H54 (cell line): ENCODE measurements around the gene UBE2M.
"Not testable (repeated sequence)": the region's sequence is repeated elsewhere in the genome, so short reads cannot be mapped to it uniquely, and the experiment has no call there.

ENCODE experiments used
- DNase-seq: peaks from one replicate; pipeline ENCODE4 v3.0.0; 2011; ENCODE audit warnings: low spot score, mixed read lengths; ENCODE audit not compliant: insufficient read length
- FAIRE-seq: peaks from 3 replicates; lab custom pipeline; 2011; peaks lifted over from hg19 to GRCh38; lab: Jason Lieb, UNC
- POLR2A ChIP-seq: IDR thresholded peaks from 2 replicates; pipeline ENCODE4 v1.6.1; 2011; ENCODE audit warnings: low read depth, mild to moderate bottlenecking, low read length

The UBE2M gene

DNA sequence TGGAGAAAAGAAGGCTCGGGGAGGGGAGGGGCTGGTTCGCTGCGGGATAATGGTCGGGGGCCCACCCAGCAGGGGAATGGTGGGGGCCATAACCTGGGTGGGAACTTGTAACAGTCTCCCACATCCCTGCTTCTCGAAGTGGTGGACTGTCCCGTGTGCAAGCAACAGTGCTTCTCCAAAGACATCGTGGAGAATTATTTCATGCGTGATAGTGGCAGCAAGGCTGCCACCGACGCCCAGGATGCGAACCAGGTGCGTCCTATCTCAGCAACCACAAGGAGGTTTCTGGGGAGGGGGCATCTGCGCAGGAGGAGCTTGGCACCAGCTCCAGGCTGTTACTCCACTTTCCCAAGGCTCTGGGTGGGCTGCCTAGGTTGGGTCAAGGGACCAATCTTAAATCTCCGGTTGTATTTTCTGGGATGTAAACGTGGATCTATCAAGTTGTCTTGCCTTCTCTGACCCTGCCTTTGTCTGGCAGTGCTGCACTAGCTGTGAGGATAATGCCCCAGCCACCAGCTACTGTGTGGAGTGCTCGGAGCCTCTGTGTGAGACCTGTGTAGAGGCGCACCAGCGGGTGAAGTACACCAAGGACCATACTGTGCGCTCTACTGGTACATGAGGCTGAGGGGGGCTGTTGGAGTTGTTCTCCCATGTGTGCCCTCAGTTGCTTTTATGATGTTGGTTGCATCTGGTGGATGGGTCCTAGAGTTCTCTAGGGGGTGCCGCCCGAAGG, 13.0 kb downstream of the UBE2M start:
- TF ChIP-seq POLR2A: no peak
- DNase-seq: no peak
- FAIRE-seq: no peak

DNA sequence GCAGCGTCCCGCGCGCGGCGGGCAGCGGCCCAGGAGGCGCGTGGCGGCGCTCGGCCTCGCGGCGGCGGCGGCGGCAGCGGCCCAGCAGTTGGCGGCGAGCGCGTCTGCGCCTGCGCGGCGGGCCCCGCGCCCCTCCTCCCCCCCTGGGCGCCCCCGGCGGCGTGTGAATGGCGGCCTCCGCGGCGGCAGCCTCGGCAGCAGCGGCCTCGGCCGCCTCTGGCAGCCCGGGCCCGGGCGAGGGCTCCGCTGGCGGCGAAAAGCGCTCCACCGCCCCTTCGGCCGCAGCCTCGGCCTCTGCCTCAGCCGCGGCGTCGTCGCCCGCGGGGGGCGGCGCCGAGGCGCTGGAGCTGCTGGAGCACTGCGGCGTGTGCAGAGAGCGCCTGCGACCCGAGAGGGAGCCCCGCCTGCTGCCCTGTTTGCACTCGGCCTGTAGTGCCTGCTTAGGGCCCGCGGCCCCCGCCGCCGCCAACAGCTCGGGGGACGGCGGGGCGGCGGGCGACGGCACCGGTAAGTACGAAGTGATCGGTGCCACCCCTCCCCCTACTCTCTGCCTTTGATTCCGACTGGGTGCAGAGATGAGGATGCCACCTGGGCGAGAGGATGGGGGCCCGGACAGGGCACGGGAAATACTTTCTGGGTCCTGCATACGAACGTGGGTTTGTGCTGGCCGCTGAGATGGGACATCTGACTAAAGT, 13.7 kb downstream of the UBE2M start:
- FAIRE-seq: no peak
- TF ChIP-seq POLR2A: no peak
- DNase-seq: no peak

DNA sequence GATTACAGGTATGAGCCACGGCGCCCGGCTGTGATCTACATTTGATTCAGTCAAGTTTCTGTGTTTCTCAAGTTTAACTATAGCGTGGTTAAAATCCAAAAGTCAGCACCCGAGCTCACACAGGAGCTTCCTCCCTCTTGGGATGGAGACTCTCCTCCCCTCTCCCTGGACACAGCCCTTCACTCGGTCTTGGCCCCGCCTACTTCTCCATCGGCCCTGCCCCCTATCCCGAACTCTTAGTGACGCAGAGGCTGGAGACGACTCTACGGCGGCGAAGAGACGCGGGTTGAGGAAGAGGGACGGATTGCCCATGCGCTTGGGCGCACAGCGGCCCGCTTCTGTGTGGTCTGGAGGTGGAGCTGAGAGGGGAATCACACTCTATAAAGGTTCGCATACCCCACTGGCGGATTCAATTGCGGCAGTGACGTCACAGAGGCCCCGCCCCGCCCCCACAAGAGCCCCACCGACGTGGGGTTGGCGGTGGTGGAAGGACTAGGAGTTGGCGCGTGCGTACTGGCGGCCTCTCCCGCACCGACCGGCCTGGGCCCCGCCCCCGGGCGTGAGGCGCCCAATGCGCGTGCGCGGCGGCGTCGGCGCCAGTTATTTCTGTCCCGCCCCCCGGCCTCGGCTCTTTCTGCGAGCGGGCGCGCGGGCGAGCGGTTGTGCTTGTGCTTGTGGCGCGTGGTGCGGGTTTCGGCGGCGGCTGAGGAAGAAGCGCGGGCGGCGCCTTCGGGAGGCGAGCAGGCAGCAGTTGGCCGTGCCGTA, 14.4 kb downstream of the UBE2M start, which contains the start of gene TRIM28:
TRIM28 (plus strand) TSS at position 239 of the 765 bp plus-strand sequence. CDS start 694 bp downstream, outside the sequence.
- peak; percentile 99 for TF ChIP-seq POLR2A
- DNase-seq (peak; percentile 100), FAIRE-seq (no peak)

DNA sequence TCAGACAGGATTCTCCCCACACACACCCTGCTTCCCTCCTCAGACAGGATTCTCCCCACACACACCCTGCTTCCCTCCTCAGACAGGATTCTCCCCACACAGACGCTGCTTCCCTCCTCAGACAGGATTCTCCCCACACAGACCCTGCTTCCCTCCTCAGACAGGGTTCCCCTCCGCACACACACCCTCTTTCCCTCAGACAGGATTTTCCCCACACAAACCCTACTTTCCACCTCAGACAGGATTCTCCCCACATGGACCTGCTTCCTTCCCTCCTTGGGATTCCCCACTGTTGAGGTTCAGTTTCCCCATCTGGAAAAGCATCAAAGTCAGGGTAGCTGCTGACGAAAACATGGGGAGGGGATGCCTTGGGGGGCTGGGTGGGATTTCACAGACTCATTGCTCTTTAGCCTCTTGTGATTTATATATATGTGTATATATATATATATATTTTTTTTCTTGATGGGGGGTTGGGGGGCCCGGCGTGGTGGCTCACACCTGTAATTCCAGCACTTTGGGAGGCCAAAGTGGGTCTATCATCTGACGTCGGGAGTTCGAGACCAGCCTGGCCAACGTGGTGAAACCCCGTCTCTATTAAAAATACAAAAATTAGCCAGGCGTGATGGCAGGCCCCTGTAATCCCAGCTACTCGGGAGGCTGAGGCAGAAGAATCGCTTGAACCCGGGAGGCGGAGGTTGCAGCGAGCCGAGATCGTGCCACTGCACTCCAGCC, 15.6 kb downstream of the UBE2M start:
- not testable (repeated sequence) for FAIRE-seq, DNase-seq

DNA sequence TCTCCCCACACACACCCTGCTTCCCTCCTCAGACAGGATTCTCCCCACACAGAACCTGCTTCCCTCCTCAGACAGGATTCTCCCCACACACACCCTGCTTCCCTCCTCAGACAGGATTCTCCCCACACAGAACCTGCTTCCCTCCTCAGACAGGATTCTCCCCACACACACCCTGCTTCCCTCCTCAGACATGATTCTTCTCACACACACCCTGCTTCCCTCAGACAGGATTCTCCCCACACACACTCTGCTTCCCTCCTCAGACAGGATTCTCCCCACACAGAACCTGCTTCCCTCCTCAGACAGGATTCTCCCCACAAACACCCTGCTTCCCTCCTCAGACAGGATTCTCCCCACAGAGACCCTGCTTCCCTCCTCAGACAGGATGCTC, 19.2 kb downstream of the UBE2M start:
- FAIRE-seq, DNase-seq: not testable (repeated sequence)

DNA sequence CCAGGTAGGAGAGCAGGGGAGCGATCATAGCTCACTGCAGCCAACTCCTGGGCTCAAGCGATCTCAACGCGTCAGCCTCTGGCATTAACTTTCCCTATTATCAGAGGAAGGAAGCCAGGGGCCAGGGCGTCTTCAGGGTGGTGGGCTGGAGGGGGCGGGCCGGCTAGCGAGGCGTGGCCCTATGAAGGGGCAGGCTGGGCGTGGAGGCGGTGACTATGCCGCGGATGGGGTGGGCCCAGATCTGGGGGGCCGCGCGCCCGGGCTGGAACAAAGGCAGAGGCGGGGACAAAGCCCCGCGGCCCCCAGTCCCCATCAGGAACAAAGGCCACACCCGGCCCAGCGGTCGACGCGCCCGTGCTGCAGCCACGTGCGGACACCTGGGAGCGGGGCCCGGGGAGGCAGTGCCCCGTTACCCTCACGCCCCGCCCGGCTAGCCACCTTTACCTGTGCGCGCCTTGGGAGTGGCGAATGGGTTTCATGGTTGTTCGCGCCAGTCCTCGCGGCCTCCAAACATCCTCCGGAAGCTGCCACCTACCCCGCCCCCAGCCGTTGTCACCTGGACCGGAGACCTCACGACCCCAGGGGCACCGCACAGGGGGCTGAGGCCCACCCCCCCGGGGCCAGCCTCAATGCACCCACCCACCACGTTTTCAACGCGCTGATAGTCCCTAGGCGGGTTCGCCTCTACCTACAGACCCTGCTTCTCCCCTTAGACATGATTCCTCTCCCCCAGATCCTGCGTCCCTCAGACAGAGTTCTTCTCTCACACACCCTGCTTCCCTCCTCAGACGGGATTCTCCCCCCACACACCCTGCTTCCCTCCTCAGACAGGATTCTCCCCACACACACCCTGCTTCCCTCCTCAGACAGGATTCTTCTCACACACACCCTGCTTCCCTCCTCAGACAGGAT, 19.9 kb downstream of the UBE2M start:
- no peak for DNase-seq
- TF ChIP-seq POLR2A: no peak
- FAIRE-seq: no peak

DNA sequence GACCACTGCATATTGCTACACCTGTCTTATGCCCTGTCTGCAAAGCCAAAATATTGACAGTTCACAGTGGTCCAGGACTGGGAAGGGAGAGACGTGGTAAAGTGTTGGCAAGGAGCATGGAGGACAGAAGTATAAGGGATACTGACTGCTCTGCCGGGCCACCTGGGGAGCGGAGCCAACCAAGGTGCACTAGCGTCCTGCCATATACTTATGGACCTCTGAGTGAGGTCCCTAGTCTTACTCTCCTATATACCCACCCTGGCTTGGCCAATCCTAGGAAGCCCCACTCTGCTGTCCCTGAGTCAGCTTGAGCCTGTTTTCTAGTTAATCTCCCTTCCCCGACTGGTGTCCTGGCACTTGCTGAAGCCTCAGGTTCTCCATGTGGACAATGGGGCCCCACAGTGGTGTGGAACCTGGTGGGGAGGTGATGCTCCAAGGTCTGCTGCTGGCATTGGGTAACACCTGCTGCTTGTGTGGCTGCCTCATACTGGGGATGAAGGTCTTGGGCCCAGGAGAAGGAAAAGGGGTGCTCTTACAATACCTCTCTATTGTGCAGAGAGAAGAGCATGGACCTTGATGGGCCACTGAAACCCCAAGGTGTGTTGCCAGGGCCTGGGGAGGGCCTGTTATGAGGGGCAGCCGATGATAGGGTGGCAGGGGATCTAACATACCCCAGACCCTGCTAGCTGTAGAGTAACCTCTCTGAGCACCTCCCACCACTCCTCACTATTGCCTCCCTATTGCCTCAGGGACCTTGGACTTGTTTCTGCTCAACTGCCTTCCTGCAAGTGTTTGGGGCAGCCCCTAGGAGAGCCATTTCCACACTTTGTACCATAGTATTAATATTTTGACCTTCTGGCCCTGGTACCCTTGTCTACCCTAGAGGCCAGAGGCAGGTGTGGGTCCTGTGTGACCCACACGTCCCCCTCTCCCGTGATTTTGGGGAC, 21.3 kb downstream of the UBE2M start:
- DNase-seq (no peak), FAIRE-seq (no peak)
- no peak for TF ChIP-seq POLR2A

DNA sequence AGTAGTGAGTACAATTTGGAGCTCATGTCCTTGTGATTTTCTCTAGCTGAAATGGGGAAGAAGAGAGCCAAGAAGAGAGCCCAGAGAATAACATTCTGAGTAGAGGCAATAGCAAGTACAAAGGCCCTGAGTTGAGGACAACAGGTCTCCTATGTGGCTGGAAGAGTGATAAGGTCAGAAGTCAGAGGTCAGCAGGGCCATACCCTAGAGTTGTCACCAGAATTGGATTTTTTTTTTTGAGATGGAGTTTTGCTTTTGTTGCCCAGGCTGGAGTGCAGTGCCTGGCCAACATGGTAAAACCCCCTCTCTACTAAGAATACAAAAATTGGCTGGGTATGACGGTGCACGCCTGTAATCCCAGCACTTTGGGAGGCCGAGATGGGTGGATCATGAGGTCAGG, 22.6 kb downstream of the UBE2M start:
- DNase-seq (no peak), FAIRE-seq (no peak)
- no peak for TF ChIP-seq POLR2A

DNA sequence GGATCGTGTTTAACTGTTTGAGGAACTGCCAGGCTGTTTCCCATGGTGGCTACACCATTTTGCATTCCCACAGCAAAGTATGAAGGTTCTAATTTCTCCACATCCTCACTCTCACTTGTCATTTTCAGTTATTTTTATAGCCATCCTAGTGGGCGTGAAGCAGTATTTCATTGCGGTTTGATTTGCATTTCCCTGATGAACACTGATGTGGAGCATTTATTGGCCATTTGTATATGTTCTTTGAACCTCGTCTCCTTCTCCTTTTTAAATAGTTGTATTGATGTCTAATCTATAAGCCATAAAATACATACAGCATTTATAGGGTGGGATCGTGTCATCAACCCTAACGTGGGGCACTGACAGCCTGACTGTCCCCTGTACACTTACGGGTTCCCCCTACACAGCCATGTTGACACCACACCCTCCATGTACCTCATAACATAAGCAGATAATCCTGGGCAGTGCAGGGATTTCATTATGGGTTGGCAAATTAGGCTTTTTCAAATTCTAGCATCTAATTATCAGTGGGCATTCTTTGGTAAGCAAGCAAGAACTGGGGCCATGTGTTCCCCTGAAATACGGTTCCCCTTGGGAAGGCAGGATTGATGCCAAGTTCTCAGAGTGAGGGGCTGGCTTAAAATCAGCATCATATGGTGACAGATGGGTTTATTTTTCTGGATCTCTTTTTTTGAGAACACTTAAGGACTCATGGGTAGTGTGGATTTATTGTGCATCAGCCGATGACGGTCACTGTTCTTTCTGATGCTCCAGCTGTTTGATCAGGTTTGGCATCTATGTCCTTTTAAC, 27.2 kb downstream of the UBE2M start:
- FAIRE-seq: no peak

DNA sequence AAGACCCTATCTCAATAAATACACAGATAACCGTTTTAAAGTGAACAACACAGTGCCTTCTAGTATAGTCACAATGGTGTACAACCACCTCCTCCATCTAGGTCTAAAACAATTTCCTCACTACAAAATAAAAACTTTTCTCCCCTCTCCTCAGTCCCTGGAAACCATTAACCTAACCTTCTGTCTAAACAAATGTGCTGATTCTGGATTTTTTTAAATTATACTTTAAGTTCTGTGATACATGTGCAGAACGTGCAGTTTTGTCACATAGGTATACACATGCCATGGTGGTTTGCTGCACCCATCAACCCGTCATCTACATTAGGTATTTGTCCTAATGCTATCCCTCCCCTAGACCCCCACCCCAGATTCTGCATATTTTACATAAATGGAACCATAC, 29.0 kb downstream of the UBE2M start:
- no peak for TF ChIP-seq POLR2A
- no peak for FAIRE-seq
- DNase-seq: no peak

More for the DNA sequence above, 27.2 kb downstream of the UBE2M start:
- no peak for DNase-seq
- TF ChIP-seq POLR2A: no peak

DNA sequence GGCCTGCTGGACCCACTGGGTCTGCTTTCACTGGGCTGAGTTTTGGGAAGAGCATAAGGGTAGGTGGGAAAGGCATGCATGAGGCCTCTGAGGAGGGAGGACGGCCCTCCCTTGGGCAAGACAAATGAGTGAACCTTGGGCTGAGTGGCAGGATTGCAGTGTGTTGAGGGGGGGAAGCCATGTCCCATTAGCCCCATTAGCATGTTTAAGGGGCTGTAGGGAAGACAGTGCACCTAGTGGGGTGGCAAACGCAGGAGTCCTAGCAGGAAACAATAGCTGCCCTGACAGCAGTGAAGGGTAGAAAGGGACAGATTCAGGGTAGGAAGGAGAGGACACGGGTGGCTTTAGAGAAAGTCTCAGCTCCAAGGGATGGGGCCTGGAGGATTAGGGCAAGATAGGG, 35.7 kb downstream of the UBE2M start:
- TF ChIP-seq POLR2A: no peak
- FAIRE-seq (no peak), DNase-seq (no peak)
